Measurements from ENCODE around the gene PTH1R. TPM values are rescaled to one million over a fixed set of nuclear protein-coding genes. Genes with fewer than 3 reads are reported as not detected.

PTH1R gene
- total RNA-seq, 2 donors from 2014 or later, result 1.3 to 10.8 TPM

DNA sequence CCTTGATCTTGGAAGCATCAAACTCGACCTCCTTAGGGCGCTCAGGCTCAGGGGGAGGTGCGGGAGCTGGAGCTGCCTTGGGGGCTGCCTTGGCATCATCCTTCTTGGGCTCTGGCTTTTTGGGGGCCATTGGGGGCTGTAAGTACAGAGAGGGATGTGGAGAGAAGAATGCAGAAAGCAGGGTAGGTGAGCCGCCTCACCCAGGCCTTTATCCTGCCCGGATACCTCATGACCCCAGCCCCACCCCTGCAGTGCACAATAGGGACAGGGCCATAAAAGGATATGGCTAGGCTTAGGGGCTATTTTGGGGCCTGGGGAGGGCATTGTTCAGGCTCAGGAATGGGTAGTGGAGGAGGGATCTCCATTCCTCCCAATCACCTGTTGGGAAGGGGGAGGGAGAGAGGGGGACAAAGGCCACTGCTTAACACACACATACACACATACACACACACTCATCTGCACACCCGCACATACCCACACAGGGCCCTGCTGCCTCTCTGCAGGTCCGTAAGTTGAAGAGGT, 14.2 kb upstream of the PTH1R start, which contains the start of gene MYL3:
TSS of gene MYL3 (minus strand) at position 184 of the 522 bp plus-strand sequence. CDS start at position 130, 54 bp downstream.
- TF ChIP-seq POLR2A (IDR thresholded peaks at IDR 0.05) (no peak), POLR2AphosphoS5 (IDR thresholded peaks at IDR 0.05) (no peak)
- intact Hi-C loops (cut with DNase I), result loop anchor here (10.0 kb wide), 1 partner anchor 159 kb away; the partner anchor contains the start of gene TMIE
- H3K27me3 ChIP-seq (replicated peaks; ENCODE audit: insufficient read depth), result no peaks in the 10 kb centered on the region
- 88% methylated on average over 7 of the region's 7 CpGs for WGBS
- no peaks in the 10 kb centered on the region for H3K9me3 ChIP-seq
- H3K36me3 ChIP-seq, result no peaks in the 10 kb centered on the region
- no peak within 1 kb of the TSS for H3K27ac ChIP-seq
- no peak for DNase-seq (ENCODE audit: low spot score)
- H3K4me1 ChIP-seq (replicated peaks), result peaks cover 9% of the 10 kb centered on the region
- H3K4me3 ChIP-seq, result no peak within 1 kb of the TSS

DNA sequence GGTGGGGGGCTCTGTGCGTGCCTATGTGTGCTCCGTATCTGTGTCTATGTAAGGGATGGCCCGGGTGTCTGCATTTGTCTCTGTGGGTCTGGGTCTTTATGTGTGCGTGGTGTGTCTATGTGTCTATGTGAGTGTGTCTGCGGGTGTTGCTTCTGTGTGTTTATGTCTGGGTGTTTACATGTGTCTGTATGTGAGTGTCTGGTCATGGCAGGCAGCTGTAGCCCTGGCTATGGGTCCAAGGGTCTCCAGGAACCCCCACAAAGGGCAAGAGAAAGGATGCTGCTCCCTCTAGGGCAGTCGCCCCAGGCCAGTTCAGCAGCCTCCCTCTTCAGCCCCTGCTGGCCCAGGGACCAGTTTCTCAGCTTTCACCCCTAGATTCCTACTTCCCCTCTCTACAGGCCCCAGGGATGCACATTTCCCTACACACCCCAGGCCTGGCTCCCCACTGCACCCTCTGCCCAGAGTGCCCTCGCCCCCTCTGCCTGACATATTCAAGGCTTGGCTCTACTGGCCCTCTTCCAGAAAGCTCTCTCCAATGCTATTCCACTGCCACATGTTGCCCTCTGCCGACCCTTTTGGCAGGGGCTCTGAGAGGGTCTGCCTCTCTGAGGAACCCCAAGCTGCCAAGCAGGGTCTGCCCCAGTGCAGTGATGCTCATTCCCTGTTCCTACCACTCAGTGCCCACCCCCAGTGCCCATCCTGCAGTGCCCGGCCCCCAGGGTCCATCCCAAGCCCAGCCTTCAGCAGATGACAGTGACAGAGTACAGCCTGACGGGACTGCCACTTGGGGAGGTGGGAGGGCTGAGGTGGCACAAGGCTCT, 13.2 kb upstream of the PTH1R start:
- Histone ChIP-seq H3K36me3 (no peaks in the 10 kb centered on the region), H3K9me3 (no peaks in the 10 kb centered on the region), H3K27ac (no peak overlapping the region), H3K4me3 (no peak overlapping the region), H3K27me3 (replicated peaks; ENCODE audit: insufficient read depth) (no peaks in the 10 kb centered on the region), H3K4me1 (replicated peaks) (peaks cover 9% of the 10 kb centered on the region)
- 84% methylated on average over 10 of the region's 10 CpGs for WGBS
- TF ChIP-seq POLR2AphosphoS5 (IDR thresholded peaks at IDR 0.05) (no peak), POLR2A (IDR thresholded peaks at IDR 0.05) (no peak)
- TF ChIP-seq, protein P1, sequence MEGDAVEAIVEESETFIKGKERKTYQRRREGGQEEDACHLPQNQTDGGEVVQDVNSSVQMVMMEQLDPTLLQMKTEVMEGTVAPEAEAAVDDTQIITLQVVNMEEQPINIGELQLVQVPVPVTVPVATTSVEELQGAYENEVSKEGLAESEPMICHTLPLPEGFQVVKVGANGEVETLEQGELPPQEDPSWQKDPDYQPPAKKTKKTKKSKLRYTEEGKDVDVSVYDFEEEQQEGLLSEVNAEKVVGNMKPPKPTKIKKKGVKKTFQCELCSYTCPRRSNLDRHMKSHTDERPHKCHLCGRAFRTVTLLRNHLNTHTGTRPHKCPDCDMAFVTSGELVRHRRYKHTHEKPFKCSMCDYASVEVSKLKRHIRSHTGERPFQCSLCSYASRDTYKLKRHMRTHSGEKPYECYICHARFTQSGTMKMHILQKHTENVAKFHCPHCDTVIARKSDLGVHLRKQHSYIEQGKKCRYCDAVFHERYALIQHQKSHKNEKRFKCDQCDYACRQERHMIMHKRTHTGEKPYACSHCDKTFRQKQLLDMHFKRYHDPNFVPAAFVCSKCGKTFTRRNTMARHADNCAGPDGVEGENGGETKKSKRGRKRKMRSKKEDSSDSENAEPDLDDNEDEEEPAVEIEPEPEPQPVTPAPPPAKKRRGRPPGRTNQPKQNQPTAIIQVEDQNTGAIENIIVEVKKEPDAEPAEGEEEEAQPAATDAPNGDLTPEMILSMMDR (IDR thresholded peaks at IDR 0.05), result no peak
- no peak for DNase-seq (ENCODE audit: low spot score)
- intact Hi-C loops (cut with DNase I), result loop anchor here (10.0 kb wide), 1 partner anchor 159 kb away; the partner anchor contains the start of gene TMIE

DNA sequence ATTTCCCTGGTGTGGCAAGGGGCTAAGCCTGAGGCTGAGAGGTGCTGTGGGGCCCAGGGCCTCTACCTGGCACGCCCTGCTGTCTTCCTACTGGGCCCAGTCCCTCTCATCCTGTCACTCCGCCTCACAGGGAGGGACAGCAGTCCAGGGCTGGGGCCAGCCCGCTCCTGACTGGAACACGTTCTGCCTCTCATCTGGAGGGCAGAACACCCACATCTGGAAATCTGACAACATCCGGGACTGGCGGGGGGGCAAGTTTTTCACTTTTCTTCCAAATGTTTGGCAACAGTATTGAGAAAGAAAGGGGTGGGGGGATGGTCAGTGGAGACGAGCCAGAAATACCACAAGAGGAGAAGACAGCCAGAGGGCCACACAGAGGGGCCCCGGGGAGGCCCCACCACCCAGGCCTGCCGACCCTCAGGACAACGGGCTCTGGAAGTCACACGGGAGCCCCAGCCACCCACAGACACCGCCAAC, 12.5 kb upstream of the PTH1R start:
- H3K27ac ChIP-seq, result peak overlapping the region; percentile 10 to 38
- H3K9me3 ChIP-seq, result no peaks in the 10 kb centered on the region
- DNase-seq (ENCODE audit: low spot score), result peak; percentile 64
- no peaks in the 10 kb centered on the region for H3K27me3 ChIP-seq (replicated peaks; ENCODE audit: insufficient read depth)
- TF ChIP-seq, protein P1 (IDR thresholded peaks at IDR 0.05), result no peak
- peak; percentile 46 for TF ChIP-seq POLR2AphosphoS5 (IDR thresholded peaks at IDR 0.05)
- H3K36me3 ChIP-seq, result no peaks in the 10 kb centered on the region
- H3K4me1 ChIP-seq (replicated peaks), result peaks cover 9% of the 10 kb centered on the region
- H3K4me3 ChIP-seq, result no peak overlapping the region
- 36% methylated on average over 12 of the region's 12 CpGs for WGBS
- intact Hi-C loops (cut with DNase I), result loop anchor here (5.0 to 10.0 kb wide), 3 partner anchors 42 to 160 kb away; partner anchors contain the start of gene TMIE

DNA sequence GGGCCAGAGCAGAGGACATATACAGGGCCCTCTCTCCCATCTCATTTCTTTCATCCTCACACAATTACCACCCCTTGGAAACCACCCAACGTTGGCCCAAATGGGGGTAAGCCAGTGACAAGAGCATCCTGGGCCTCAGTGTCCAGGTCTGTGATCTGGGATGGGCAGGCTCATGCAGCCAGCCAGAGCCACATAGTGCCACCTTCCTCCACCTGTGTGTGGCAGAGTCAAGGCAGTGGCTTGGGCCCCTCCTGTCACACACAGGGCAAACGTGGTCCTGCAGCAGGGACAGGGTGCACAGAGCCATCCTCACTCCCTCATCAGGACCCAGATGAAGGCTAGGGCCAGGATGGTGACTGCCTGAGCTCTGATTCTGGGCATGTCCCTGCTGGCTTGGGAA, 12.0 kb upstream of the PTH1R start:
- Histone ChIP-seq H3K27me3 (replicated peaks; ENCODE audit: insufficient read depth) (no peaks in the 10 kb centered on the region), H3K36me3 (no peaks in the 10 kb centered on the region), H3K4me1 (replicated peaks) (peaks cover 9% of the 10 kb centered on the region), H3K9me3 (no peaks in the 10 kb centered on the region), H3K27ac (peak overlapping the region; percentile 10 to 38), H3K4me3 (no peak overlapping the region)
- TF ChIP-seq POLR2A (IDR thresholded peaks at IDR 0.05) (no peak), POLR2AphosphoS5 (IDR thresholded peaks at IDR 0.05) (no peak)
- TF ChIP-seq, protein P1 (IDR thresholded peaks at IDR 0.05), result no peak
- intact Hi-C loops (cut with DNase I), result loop anchor here (5.0 to 10.0 kb wide), 3 partner anchors 42 to 161 kb away; partner anchors contain the start of gene TMIE
- WGBS, result 49% methylated on average over 2 of the region's 2 CpGs
- no peak for DNase-seq (ENCODE audit: low spot score)

DNA sequence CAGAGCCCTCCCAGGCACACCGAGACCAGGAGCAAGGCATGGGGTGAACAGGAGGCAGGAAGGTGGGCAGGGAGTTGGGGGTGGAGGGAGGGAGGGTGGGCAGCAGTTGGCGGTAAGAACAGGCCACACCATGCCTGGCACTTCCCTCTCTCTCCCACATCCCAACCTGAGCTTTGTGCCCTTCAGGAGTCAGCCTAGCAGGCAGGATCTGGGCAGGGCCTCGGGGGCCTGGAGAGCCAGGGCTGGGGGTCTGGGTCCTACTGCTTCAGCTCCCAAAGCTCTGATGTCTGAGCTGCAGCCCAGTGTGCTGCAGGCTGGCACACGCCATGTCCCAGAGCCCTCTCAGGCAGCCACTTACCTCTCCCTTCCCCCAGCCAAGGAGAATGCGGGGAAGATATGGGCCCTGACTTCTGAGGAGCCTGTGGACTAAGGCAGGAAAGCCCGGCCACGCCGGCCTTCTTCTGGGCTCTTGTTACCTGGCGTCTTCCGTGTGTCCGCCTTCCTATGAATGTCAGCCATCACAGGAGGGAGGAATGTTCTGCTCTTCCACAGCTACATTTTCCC, 11.4 kb upstream of the PTH1R start:
- intact Hi-C loops (cut with DNase I), result loop anchor here (2.0 to 10.0 kb wide), 4 partner anchors 29 to 161 kb away; partner anchors contain the start of gene TMIE
- Histone ChIP-seq H3K27me3 (replicated peaks; ENCODE audit: insufficient read depth) (no peaks in the 10 kb centered on the region), H3K9me3 (no peaks in the 10 kb centered on the region), H3K36me3 (no peaks in the 10 kb centered on the region), H3K4me1 (replicated peaks) (peaks cover 9% of the 10 kb centered on the region), H3K4me3 (no peak overlapping the region), H3K27ac (no peak overlapping the region)
- TF ChIP-seq POLR2A (IDR thresholded peaks at IDR 0.05), result no peak
- TF ChIP-seq POLR2AphosphoS5 (IDR thresholded peaks at IDR 0.05), result no peak
- TF ChIP-seq, protein P1 (IDR thresholded peaks at IDR 0.05), result no peak
- WGBS, result 68% methylated on average over 10 of the region's 11 CpGs
- DNase-seq (ENCODE audit: low spot score), result no peak

All from prostate gland (tissue), 2 donors.